ENCODE results near the gene PALLD. TPM values are rescaled to one million over a fixed set of nuclear protein-coding genes. Genes with fewer than 3 reads are reported as not detected.

Gene PALLD
- total RNA-seq, 4 donors from 2014 or later: 1,036 to 2,270 (median 2,202) TPM

DNA sequence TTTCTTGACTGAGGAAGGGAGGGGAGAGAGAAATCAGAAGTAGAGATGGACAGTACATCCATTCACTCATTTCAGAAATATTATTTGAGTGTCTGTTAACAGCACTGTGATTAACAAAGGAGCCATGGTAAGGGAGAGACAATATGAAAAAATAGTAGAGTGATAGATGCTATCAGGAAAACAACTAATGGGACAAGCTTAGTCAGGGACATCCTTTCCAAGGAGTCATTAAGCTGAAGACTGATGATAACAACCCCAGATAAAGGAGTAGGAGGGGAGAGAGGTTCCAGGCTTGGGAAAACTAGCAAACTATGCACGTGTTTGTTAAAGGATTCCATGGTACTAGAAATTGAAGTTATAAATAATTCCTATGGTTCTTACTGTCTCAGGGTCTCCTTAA lies 391.0 kb downstream of the PALLD start:
- no peak for ATAC-seq

DNA sequence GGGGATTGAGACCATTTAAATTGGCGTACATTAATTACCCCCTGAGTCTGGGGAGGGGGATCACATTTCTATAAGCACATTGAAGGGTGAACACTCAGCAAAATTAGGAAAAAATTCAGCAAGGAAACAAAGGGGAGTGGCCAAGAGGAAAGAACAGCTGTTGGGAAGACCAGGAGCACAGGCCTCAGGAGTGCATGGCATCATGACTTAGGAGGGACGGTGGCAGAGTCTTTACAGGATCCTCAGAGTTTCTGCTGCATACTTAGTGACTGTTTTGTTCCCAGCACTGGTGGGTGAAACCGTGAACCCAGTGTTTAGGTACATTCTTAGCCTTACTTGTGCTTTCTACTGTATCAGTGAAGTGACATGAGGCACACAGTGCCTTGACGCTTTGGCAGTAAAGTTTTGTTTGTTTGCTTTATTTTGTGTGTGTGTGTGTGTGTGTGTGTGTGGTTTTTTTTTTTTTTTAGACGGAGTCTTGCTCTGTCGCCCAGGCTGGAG lies 391.9 kb downstream of the PALLD start:
- Histone ChIP-seq H3K27ac (peak overlapping the region in 3 of 4 donors; percentile 52 to 92 (median 86)), H3K9me3 (no peaks in the 10 kb centered on the region), H3K36me3 (peaks cover 10 to 73% of the 10 kb centered on the region in 2 donors), H3K4me3 (no peak overlapping the region), H3K27me3 (no peaks in the 10 kb centered on the region), H3K4me1 (peaks cover 3 to 93% (median 47%) of the 10 kb centered on the region in 3 donors)
- WGBS, 2 donors (ENCODE audit: low coverage in 1 of 2): 53 to 93% methylated on average over 3 to 4 of the region's 6 CpGs
- TF ChIP-seq POLR2AphosphoS5 (IDR thresholded peaks at IDR 0.05) (peak; percentile 3), EP300 (IDR thresholded peaks at IDR 0.05) (no peak), POLR2A (IDR thresholded peaks at IDR 0.05) (no peak)
- TF ChIP-seq, protein P1, sequence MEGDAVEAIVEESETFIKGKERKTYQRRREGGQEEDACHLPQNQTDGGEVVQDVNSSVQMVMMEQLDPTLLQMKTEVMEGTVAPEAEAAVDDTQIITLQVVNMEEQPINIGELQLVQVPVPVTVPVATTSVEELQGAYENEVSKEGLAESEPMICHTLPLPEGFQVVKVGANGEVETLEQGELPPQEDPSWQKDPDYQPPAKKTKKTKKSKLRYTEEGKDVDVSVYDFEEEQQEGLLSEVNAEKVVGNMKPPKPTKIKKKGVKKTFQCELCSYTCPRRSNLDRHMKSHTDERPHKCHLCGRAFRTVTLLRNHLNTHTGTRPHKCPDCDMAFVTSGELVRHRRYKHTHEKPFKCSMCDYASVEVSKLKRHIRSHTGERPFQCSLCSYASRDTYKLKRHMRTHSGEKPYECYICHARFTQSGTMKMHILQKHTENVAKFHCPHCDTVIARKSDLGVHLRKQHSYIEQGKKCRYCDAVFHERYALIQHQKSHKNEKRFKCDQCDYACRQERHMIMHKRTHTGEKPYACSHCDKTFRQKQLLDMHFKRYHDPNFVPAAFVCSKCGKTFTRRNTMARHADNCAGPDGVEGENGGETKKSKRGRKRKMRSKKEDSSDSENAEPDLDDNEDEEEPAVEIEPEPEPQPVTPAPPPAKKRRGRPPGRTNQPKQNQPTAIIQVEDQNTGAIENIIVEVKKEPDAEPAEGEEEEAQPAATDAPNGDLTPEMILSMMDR (IDR thresholded peaks at IDR 0.05): no peak
- no peak for ATAC-seq

More for the DNA sequence above, 391.0 kb downstream of the PALLD start:
- TF ChIP-seq POLR2A (IDR thresholded peaks at IDR 0.05): no peak
- TF ChIP-seq, protein P1 (IDR thresholded peaks at IDR 0.05): no peak
- no peak for TF ChIP-seq EP300 (IDR thresholded peaks at IDR 0.05)
- no peak for TF ChIP-seq POLR2AphosphoS5 (IDR thresholded peaks at IDR 0.05)
- WGBS, 2 donors (ENCODE audit: low coverage in 1 of 2): 31 to 33% methylated on average over 1 of the region's 1 CpG
- Histone ChIP-seq H3K9me3 (no peaks in the 10 kb centered on the region), H3K4me1 (peaks cover 3 to 98% (median 50%) of the 10 kb centered on the region in 3 donors), H3K4me3 (no peak overlapping the region), H3K27ac (peak overlapping the region in 3 of 4 donors; percentile 76 to 92 (median 86)), H3K36me3 (peaks cover 10 to 65% of the 10 kb centered on the region in 2 donors), H3K27me3 (no peaks in the 10 kb centered on the region)

DNA sequence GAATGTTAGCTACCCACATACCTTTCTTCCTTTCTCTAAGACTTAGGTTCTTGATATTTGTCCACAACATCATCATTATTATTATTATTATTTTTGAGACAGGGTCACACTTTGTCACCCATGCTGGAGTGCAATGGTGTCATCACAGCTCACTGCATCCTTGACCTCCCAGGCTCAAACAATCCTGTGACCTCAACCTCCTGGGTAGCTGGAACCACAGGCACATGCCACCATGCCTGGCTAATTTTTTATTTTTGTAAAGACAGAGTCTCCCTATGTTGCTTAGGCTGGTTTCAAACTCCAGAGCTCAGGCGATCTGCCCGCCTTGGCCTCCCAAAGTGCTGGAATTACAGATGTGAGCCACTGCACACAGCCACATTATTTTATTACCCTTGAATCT lies 394.2 kb downstream of the PALLD start:
- Histone ChIP-seq H3K9me3 (no peaks in the 10 kb centered on the region), H3K36me3 (peaks cover 10 to 86% of the 10 kb centered on the region in 2 donors), H3K4me3 (no peak overlapping the region), H3K27ac (peak overlapping the region; percentile 26 to 52 (median 38)), H3K4me1 (peaks cover 0 to 69% (median 29%) of the 10 kb centered on the region in 3 donors), H3K27me3 (no peaks in the 10 kb centered on the region)
- no peak for ATAC-seq
- no peak for TF ChIP-seq POLR2A (IDR thresholded peaks at IDR 0.05)
- TF ChIP-seq, protein P1 (IDR thresholded peaks at IDR 0.05): no peak
- no peak for TF ChIP-seq EP300 (IDR thresholded peaks at IDR 0.05)
- TF ChIP-seq POLR2AphosphoS5 (IDR thresholded peaks at IDR 0.05): no peak
- WGBS, 2 donors (ENCODE audit: low coverage in 1 of 2): 94% methylated on average over 2 of the region's 2 CpGs; no CpG with 5 or more reads in 1 of the 2 donors

DNA sequence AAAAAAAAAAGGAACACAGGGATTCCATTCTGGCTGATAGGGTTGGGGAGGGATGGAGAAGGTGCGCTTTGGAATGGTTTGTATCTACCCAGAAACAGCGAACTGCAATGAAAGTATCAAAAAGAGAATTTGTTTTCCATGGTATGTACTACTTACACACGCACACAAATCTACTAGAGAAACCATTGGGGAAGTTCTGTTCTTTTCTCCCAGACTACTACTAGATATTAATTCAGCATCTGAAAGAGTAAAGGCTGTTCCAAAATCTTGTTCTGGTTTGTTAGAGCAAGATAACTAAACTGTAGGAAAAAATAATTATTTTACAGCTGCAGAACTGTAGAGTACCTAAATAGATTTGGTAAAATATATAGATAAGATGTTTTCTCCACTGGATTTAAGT lies 394.8 kb downstream of the PALLD start:
- H3K27ac ChIP-seq: peak overlapping the region in 3 of 4 donors; percentile 26 to 52 (median 46)
- peaks cover 0 to 63% (median 29%) of the 10 kb centered on the region in 3 donors for H3K4me1 ChIP-seq
- H3K9me3 ChIP-seq: no peaks in the 10 kb centered on the region
- WGBS, 2 donors (ENCODE audit: low coverage in 1 of 2): 87 to 93% methylated on average over 2 to 3 of the region's 3 CpGs
- H3K36me3 ChIP-seq: peaks cover 10 to 87% of the 10 kb centered on the region in 2 donors
- H3K4me3 ChIP-seq: no peak overlapping the region
- no peak for TF ChIP-seq POLR2A (IDR thresholded peaks at IDR 0.05)
- TF ChIP-seq, protein P1 (IDR thresholded peaks at IDR 0.05): no peak
- no peak for TF ChIP-seq POLR2AphosphoS5 (IDR thresholded peaks at IDR 0.05)
- TF ChIP-seq EP300 (IDR thresholded peaks at IDR 0.05): no peak
- no peaks in the 10 kb centered on the region for H3K27me3 ChIP-seq
- no peak for ATAC-seq

DNA sequence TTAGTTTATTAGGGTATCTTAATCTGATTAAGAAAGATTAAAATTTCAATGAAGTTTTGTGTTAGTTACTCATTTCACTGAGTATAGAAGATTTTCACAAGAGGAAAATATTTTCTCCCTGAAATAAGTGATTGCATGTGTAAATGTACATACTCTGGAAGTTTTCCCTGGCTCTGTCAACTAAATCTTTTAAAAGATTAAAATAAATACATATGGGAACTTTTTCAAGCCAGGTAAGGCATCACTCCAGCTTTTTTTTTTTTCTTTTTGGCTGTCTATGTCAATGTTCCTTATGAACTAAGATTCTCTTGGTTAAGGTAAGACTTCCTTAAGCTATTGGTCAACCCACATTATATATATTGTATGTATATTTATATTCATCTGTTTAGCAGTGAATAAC lies 395.6 kb downstream of the PALLD start:
- ATAC-seq: no peak
- Histone ChIP-seq H3K4me1 (peaks cover 0 to 56% (median 25%) of the 10 kb centered on the region in 3 donors), H3K27ac (peak overlapping the region in 2 of 4 donors; percentile 26 to 46)

More for the DNA sequence above, 395.6 kb downstream of the PALLD start:
- Histone ChIP-seq H3K36me3 (peaks cover 10 to 95% of the 10 kb centered on the region in 2 donors), H3K9me3 (no peaks in the 10 kb centered on the region), H3K4me3 (no peak overlapping the region), H3K27me3 (no peaks in the 10 kb centered on the region)
- no peak for TF ChIP-seq POLR2AphosphoS5 (IDR thresholded peaks at IDR 0.05)
- no peak for TF ChIP-seq POLR2A (IDR thresholded peaks at IDR 0.05)
- no peak for TF ChIP-seq EP300 (IDR thresholded peaks at IDR 0.05)
- TF ChIP-seq, protein P1 (IDR thresholded peaks at IDR 0.05): no peak

Measured in gastroesophageal sphincter (tissue), 4 donors.